HepG2 (cell line): ENCODE results near the gene GLYR1. TPM values are rescaled to one million over a fixed set of nuclear protein-coding genes. Genes with fewer than 3 reads are reported as not detected.

Experiments
- HBP1 ChIP-seq: IDR thresholded peaks from 2 replicates; pipeline ENCODE4 v1.6.1; 2016; ENCODE audit warnings: low read depth, control low read depth
- HHEX ChIP-seq: IDR thresholded peaks from 2 replicates; pipeline ENCODE4 v1.6.1; 2016; ENCODE audit warnings: control low read depth
- RNF2 ChIP-seq: fragments of 450-650 bp; conservative IDR thresholded peaks from 2 replicates; pipeline ENCODE4 v1.6.1; 2016; ENCODE audit warnings: low read depth
- ZFP1 ChIP-seq: IDR thresholded peaks from 2 replicates; pipeline ENCODE4 v1.6.1; 2016
- ZNF136 ChIP-seq: sonication (generic); formaldehyde crosslinking; IDR thresholded peaks from 2 replicates; pipeline ENCODE4 v1.8.1; 2022; ENCODE audit warnings: low read depth, mild to moderate bottlenecking, moderate library complexity, missing genetic modification reagents
- ZNF235 ChIP-seq: sonication (generic); formaldehyde crosslinking; IDR thresholded peaks from 2 replicates; pipeline ENCODE4 v1.8.1; 2023; ENCODE audit warnings: mild to moderate bottlenecking, missing genetic modification reagents, borderline replicate concordance
- ZNF296 ChIP-seq: sonication (generic); formaldehyde crosslinking; conservative IDR thresholded peaks from 2 replicates; pipeline ENCODE4 v1.5.0; 2020; ENCODE audit warnings: mild to moderate bottlenecking, missing genetic modification reagents
- ZNF350 ChIP-seq: sonication (generic); formaldehyde crosslinking; IDR thresholded peaks from 2 replicates; pipeline ENCODE4 v1.4.0; 2020; ENCODE audit warnings: mild to moderate bottlenecking, low read depth, missing genetic modification reagents, borderline replicate concordance
- ZNF513 ChIP-seq: sonication (generic); formaldehyde crosslinking; conservative IDR thresholded peaks from 2 replicates; pipeline ENCODE4 v1.5.0; 2020; ENCODE audit warnings: missing genetic modification reagents
- ZNF724P ChIP-seq: sonication (generic); formaldehyde crosslinking; IDR thresholded peaks from 2 replicates; pipeline ENCODE4 v1.8.0; 2022; ENCODE audit warnings: missing genetic modification reagents, borderline replicate concordance
- ZNF781 ChIP-seq: sonication (generic); formaldehyde crosslinking; IDR thresholded peaks from 2 replicates; pipeline ENCODE4 v1.5.1; 2020; ENCODE audit warnings: borderline replicate concordance, mild to moderate bottlenecking, missing genetic modification reagents; ENCODE audit errors: not compliant biosample characterization
- polyA plus RNA-seq, 8 experiments: library from polyadenylated mRNA; depleted of rRNA in 3 of 8; stranded (reverse) in 7 of 8; unstranded in 1 of 8; fragments of >200 nt; fragmentation: Illumina TruSeq in 4 of 8; extraction: Trizol in 4 of 8; gene quantifications; 2 replicates each; pipeline versions ENCODE4 v1.2.1 to v1.2.3, GENCODE V29; 2011 to 2016; ENCODE audit warnings: low read depth in 4 of 8, missing spikeins in 1 of 8, mixed read lengths in 1 of 8; ENCODE audit not compliant: insufficient read depth in 1 of 8
- total RNA-seq, 5 experiments: library from RNA; depleted of rRNA; stranded (reverse); fragments of >200 nt; fragmentation: Illumina TruSeq; extraction: Trizol; gene quantifications; 2 replicates each; pipeline ENCODE4 v1.2.3, GENCODE V29; 2016; ENCODE audit warnings: low read depth in 1 of 5
- TF ChIP-seq, protein P1 (sequence below): conservative IDR thresholded peaks from 2 replicates; pipeline ENCODE4 v1.6.1; 2018; ENCODE audit warnings: missing genetic modification reagents
- TF ChIP-seq, protein P2 (sequence below): sonication (generic); formaldehyde crosslinking; IDR thresholded peaks from 2 replicates; pipeline ENCODE4 v1.5.0; 2020; ENCODE audit warnings: missing genetic modification reagents
- TF ChIP-seq, protein P3 (sequence below): sonication (generic); formaldehyde crosslinking; IDR thresholded peaks from 2 replicates; pipeline ENCODE4 v1.5.1; 2020; ENCODE audit warnings: mild to moderate bottlenecking, missing genetic modification reagents, borderline replicate concordance

The GLYR1 gene
- total and polyA plus RNA-seq, 2 of the 13 experiments (the other 11 are each of a cell fraction or from before 2014, with no cell fraction given): 28.3 to 48.7 TPM

DNA sequence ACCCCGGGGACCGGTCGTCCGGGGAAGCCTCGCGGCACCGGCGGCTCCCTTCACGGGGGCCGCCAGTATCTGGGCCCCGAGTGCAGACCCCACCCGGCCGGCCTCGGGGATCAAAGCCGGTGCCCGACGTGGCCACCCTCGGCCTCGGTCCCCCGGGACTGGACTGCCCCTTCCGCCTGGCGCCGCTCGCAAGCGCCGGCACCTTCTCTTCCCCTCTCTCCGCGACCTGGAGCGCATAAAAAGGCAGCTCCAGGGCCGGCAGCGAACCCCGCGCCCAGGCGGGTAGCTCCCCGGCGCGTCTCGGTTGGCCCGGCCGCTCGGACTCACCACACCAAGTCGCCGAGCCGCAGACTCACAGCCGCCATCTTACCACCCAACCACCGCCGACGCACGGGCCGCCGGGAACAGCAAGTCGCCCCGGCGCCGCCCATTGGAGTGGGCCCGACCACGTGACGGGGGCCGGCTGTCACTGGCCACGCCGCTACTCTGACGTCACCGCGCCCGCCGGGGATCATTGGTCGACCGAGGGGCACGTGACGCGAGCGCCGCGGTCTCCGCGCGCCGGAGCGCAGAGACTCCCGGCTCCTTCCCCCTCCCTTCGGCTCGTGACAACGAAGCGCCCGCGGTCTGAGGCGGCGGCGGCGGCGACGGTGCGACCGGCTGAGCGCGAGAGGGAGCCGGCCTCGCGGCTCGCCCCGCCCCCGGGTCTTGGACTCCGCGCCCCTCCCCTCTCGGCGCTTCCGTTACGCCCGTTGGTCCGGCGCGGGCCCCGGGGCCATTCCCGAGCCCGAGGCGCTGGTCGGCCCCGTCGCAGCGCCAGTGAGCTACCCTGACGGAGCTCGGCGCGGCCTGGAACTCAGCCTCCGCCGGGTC lies at the start of gene GLYR1, which contains the start of gene UBN1 (continued):
- TF ChIP-seq ZNF513: no peak
- TF ChIP-seq RNF2: no peak
- 0 out of 2 replicates have a peak, but pooled peaks have one; percentile 31 for TF ChIP-seq ZNF296 (CRISPR knock-in tag)
- TF ChIP-seq, protein P1, sequence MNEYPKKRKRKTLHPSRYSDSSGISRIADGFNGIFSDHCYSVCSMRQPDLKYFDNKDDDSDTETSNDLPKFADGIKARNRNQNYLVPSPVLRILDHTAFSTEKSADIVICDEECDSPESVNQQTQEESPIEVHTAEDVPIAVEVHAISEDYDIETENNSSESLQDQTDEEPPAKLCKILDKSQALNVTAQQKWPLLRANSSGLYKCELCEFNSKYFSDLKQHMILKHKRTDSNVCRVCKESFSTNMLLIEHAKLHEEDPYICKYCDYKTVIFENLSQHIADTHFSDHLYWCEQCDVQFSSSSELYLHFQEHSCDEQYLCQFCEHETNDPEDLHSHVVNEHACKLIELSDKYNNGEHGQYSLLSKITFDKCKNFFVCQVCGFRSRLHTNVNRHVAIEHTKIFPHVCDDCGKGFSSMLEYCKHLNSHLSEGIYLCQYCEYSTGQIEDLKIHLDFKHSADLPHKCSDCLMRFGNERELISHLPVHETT (CRISPR knock-in tag): peak; percentile 96
- TF ChIP-seq, protein P2, sequence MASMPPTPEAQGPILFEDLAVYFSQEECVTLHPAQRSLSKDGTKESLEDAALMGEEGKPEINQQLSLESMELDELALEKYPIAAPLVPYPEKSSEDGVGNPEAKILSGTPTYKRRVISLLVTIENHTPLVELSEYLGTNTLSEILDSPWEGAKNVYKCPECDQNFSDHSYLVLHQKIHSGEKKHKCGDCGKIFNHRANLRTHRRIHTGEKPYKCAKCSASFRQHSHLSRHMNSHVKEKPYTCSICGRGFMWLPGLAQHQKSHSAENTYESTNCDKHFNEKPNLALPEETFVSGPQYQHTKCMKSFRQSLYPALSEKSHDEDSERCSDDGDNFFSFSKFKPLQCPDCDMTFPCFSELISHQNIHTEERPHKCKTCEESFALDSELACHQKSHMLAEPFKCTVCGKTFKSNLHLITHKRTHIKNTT (CRISPR knock-in tag): no peak
- no peak for TF ChIP-seq HHEX (CRISPR knock-in tag)
- TF ChIP-seq ZNF235 (CRISPR knock-in tag): peak; percentile 80; the same call in 1 of the 2 replicates
- no peak for TF ChIP-seq ZNF136 (CRISPR knock-in tag)
- TF ChIP-seq HBP1 (CRISPR knock-in tag): no peak
- TF ChIP-seq ZNF724P (CRISPR knock-in tag): 0 out of 2 replicates have a peak, but pooled peaks have one; percentile 30
- no peak for TF ChIP-seq ZFP1 (CRISPR knock-in tag)
- TF ChIP-seq ZNF350 (CRISPR knock-in tag): peak; percentile 63; the same call in 1 of the 2 replicates
- TF ChIP-seq, protein P3, sequence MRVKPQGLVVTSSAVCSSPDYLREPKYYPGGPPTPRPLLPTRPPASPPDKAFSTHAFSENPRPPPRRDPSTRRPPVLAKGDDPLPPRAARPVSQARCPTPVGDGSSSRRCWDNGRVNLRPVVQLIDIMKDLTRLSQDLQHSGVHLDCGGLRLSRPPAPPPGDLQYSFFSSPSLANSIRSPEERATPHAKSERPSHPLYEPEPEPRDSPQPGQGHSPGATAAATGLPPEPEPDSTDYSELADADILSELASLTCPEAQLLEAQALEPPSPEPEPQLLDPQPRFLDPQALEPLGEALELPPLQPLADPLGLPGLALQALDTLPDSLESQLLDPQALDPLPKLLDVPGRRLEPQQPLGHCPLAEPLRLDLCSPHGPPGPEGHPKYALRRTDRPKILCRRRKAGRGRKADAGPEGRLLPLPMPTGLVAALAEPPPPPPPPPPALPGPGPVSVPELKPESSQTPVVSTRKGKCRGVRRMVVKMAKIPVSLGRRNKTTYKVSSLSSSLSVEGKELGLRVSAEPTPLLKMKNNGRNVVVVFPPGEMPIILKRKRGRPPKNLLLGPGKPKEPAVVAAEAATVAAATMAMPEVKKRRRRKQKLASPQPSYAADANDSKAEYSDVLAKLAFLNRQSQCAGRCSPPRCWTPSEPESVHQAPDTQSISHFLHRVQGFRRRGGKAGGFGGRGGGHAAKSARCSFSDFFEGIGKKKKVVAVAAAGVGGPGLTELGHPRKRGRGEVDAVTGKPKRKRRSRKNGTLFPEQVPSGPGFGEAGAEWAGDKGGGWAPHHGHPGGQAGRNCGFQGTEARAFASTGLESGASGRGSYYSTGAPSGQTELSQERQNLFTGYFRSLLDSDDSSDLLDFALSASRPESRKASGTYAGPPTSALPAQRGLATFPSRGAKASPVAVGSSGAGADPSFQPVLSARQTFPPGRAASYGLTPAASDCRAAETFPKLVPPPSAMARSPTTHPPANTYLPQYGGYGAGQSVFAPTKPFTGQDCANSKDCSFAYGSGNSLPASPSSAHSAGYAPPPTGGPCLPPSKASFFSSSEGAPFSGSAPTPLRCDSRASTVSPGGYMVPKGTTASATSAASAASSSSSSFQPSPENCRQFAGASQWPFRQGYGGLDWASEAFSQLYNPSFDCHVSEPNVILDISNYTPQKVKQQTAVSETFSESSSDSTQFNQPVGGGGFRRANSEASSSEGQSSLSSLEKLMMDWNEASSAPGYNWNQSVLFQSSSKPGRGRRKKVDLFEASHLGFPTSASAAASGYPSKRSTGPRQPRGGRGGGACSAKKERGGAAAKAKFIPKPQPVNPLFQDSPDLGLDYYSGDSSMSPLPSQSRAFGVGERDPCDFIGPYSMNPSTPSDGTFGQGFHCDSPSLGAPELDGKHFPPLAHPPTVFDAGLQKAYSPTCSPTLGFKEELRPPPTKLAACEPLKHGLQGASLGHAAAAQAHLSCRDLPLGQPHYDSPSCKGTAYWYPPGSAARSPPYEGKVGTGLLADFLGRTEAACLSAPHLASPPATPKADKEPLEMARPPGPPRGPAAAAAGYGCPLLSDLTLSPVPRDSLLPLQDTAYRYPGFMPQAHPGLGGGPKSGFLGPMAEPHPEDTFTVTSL: no peak
- TF ChIP-seq ZNF781 (CRISPR knock-in tag): no peak
